OCI-LY7 (cell line): ENCODE results near the gene SPESP1.

Source experiments
- EZH2phosphoT487 ChIP-seq: fragments of 200-600 bp; sonication (generic); IDR thresholded peaks from 2 replicates; pipeline ENCODE4 v1.6.1; 2018; ENCODE audit warnings: low read depth, borderline replicate concordance, mild to moderate bottlenecking, mixed run types, antibody characterized with exemption, low read length, moderate library complexity, mixed read lengths
- TF ChIP-seq, protein P1 (sequence below): fragments of 200-600 bp; sonication (generic); conservative IDR thresholded peaks from 2 replicates; pipeline ENCODE4 v1.5.1; 2014; ENCODE audit warnings: mild to moderate bottlenecking, antibody characterized with exemption, low read length, moderate library complexity, mixed read lengths

DNA sequence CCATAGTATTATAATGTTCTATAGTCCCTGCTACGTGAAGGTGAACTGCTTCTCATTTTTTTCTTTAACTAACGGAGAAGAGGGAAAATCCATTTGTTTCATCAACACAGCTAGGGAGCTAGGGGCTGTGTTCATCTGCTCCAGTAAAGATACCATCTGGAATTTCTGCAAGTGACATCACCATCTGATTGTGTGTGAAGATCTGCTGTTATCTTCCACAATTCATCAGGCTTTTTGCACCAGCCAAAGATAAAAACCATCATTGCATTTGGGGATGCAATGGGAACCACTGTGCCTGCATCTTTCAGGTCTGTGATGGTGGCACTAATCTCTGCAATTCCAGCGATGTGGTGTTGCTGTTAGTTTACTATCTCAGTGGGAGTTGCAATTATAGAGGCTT lies 48.7 kb downstream of the SPESP1 start:
- TF ChIP-seq, protein P1, sequence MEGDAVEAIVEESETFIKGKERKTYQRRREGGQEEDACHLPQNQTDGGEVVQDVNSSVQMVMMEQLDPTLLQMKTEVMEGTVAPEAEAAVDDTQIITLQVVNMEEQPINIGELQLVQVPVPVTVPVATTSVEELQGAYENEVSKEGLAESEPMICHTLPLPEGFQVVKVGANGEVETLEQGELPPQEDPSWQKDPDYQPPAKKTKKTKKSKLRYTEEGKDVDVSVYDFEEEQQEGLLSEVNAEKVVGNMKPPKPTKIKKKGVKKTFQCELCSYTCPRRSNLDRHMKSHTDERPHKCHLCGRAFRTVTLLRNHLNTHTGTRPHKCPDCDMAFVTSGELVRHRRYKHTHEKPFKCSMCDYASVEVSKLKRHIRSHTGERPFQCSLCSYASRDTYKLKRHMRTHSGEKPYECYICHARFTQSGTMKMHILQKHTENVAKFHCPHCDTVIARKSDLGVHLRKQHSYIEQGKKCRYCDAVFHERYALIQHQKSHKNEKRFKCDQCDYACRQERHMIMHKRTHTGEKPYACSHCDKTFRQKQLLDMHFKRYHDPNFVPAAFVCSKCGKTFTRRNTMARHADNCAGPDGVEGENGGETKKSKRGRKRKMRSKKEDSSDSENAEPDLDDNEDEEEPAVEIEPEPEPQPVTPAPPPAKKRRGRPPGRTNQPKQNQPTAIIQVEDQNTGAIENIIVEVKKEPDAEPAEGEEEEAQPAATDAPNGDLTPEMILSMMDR, result no peak
- TF ChIP-seq EZH2phosphoT487, result no peak
